PFSK-1 (cell line): ENCODE data around the gene FAM118B.

Experiments
- FOXP2 ChIP-seq: optimal IDR thresholded peaks from 2 replicates; pipeline ENCODE3; 2011; ENCODE audit warnings: borderline replicate concordance, control low read depth, inconsistent platforms; ENCODE audit not compliant: insufficient read depth; ENCODE audit errors: extremely low read length, extremely low read depth
- POLR2AphosphoS5 ChIP-seq: IDR thresholded peaks from 2 replicates; pipeline ENCODE4 v1.6.1; 2012; ENCODE audit warnings: low read depth, mild to moderate bottlenecking, control low read depth, low read length, moderate library complexity
- SIN3A ChIP-seq: IDR thresholded peaks from 2 replicates; pipeline ENCODE4 v1.6.1; 2012; ENCODE audit warnings: mild to moderate bottlenecking, low read length, moderate library complexity, borderline replicate concordance; ENCODE audit not compliant: insufficient read depth
- TAF1 ChIP-seq: IDR thresholded peaks from 2 replicates; pipeline ENCODE4 v1.6.1; 2012; ENCODE audit warnings: low read length, control low read depth, borderline replicate concordance; ENCODE audit not compliant: insufficient read depth
- TF ChIP-seq, protein P1 (sequence below), 2 experiments: IDR thresholded peaks; 2 replicates each; pipeline versions ENCODE4 v1.6.1 to v1.8.0; 2011 to 2012; ENCODE audit warnings: low read depth in 2 of 2, low read length in 2 of 2, control low read depth in 1 of 2, inconsistent platforms in 1 of 2, mild to moderate bottlenecking in 1 of 2, moderate library complexity in 1 of 2; ENCODE audit not compliant: insufficient read depth in 1 of 2

The FAM118B gene

DNA sequence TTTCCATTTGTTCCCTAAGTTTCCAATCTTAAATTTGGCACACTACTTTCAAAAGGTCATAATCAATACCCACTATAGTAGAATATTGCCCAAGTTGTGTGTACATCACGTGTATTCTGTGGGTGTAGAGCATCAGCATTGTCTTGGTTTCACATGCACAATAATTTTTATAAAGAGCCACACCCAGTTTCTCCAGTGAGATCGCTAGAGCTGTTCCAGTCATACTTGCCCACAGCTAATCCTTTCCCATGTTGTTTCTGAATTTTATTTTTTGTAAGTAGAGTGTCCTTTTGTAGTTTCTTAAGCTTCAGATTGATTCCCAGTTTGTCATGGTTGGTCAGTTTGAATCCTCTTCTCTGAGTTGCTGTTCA, 13.7 kb downstream of the FAM118B start:
- TF ChIP-seq SIN3A (no peak), TAF1 (no peak), FOXP2 (no peak), POLR2AphosphoS5 (no peak)
- TF ChIP-seq, protein P1, sequence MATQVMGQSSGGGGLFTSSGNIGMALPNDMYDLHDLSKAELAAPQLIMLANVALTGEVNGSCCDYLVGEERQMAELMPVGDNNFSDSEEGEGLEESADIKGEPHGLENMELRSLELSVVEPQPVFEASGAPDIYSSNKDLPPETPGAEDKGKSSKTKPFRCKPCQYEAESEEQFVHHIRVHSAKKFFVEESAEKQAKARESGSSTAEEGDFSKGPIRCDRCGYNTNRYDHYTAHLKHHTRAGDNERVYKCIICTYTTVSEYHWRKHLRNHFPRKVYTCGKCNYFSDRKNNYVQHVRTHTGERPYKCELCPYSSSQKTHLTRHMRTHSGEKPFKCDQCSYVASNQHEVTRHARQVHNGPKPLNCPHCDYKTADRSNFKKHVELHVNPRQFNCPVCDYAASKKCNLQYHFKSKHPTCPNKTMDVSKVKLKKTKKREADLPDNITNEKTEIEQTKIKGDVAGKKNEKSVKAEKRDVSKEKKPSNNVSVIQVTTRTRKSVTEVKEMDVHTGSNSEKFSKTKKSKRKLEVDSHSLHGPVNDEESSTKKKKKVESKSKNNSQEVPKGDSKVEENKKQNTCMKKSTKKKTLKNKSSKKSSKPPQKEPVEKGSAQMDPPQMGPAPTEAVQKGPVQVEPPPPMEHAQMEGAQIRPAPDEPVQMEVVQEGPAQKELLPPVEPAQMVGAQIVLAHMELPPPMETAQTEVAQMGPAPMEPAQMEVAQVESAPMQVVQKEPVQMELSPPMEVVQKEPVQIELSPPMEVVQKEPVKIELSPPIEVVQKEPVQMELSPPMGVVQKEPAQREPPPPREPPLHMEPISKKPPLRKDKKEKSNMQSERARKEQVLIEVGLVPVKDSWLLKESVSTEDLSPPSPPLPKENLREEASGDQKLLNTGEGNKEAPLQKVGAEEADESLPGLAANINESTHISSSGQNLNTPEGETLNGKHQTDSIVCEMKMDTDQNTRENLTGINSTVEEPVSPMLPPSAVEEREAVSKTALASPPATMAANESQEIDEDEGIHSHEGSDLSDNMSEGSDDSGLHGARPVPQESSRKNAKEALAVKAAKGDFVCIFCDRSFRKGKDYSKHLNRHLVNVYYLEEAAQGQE (IDR thresholded peaks at IDR 0.05; ENCODE audit: insufficient read depth in 1 of 2, low read depth in 2 of 2, low read length in 2 of 2): no peak

- TF ChIP-seq TAF1 (no peak), FOXP2 (no peak), POLR2AphosphoS5 (no peak), SIN3A (no peak)
- TF ChIP-seq, protein P1 (IDR thresholded peaks at IDR 0.05; ENCODE audit: insufficient read depth in 1 of 2, low read depth in 2 of 2, low read length in 2 of 2): no peak
Observed at GRCh38 chr11:126226334-126227084, 14.9 kb downstream of the FAM118B start.

- TF ChIP-seq, protein P1 (IDR thresholded peaks at IDR 0.05; ENCODE audit: insufficient read depth in 1 of 2, low read depth in 2 of 2, low read length in 2 of 2): no peak
- TF ChIP-seq TAF1: no peak
- TF ChIP-seq SIN3A: no peak
- TF ChIP-seq FOXP2: no peak
- no peak for TF ChIP-seq POLR2AphosphoS5
Observed at GRCh38 chr11:126229858-126230540, 18.4 kb downstream of the FAM118B start.

GRCh38 chr11:126231725-126232459, 20.3 kb downstream of the FAM118B start:
- TF ChIP-seq POLR2AphosphoS5 (no peak), TAF1 (no peak), SIN3A (no peak), FOXP2 (no peak)
- TF ChIP-seq, protein P1 (IDR thresholded peaks at IDR 0.05; ENCODE audit: insufficient read depth in 1 of 2, low read depth in 2 of 2, low read length in 2 of 2): no peak
